Retinal pigment epithelial cell (primary cell): Measurements from ENCODE around the gene BCL7B.

ENCODE experiments used
- DNase-seq: peaks from one replicate; pipeline ENCODE4 v3.0.0-alpha.2; 2010; ENCODE audit warnings: low read depth
- H3K4me3 ChIP-seq: 2 replicates; pipeline ENCODE4 v1.5.1; 2011; ENCODE audit warnings: mild to moderate bottlenecking, low read length, control low read depth, moderate library complexity
- TF ChIP-seq, protein P1 (sequence below): conservative IDR thresholded peaks from 2 replicates; pipeline ENCODE4 v1.5.1; 2011; ENCODE audit warnings: low read depth, low read length, control low read depth, inconsistent platforms

The BCL7B gene

DNA sequence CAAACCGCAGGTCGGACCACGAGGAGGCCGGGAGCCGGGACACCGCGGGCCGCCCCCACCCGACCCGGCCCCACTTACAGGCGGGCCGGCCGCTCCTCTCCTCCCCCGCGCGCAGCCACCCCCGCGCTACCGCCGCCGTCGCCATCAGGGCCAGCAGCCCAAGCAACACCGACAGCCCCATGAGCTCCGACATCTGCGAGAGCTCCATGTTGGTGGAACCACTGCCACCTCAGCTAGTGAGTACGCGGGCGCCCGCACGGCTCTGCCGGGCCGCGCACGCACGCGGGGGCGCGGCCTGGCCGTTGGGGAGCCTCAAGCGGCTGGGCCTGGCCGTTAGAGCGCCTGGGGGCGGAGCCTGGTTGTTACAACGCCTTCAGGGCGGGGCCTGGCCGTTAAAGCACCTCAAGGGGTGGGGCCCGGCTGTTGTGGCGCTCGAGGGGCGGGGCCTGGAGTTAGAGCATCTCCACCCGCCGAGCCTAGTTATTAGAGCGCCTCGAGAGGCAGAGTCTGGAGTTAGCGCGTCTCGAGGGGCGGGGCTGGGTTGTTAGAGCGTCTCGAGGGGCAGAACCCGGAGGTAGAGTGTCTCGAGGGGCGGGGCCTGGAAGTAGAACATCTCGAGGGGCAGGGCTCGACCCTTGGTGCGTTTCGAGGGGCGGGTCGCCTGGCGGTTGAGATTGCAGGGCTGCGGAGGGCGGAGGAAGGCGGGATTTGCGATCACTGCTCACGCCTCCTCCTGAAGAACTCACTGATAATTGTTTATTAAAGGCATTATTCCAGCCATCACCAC, 21.0 kb upstream of the BCL7B start, which contains the start of gene TBL2:
Gene TBL2, minus strand, starts transcription at position 238 of the 787 bp plus-strand sequence. Its CDS starts 30 bp downstream, at position 208.
- TF ChIP-seq, protein P1, sequence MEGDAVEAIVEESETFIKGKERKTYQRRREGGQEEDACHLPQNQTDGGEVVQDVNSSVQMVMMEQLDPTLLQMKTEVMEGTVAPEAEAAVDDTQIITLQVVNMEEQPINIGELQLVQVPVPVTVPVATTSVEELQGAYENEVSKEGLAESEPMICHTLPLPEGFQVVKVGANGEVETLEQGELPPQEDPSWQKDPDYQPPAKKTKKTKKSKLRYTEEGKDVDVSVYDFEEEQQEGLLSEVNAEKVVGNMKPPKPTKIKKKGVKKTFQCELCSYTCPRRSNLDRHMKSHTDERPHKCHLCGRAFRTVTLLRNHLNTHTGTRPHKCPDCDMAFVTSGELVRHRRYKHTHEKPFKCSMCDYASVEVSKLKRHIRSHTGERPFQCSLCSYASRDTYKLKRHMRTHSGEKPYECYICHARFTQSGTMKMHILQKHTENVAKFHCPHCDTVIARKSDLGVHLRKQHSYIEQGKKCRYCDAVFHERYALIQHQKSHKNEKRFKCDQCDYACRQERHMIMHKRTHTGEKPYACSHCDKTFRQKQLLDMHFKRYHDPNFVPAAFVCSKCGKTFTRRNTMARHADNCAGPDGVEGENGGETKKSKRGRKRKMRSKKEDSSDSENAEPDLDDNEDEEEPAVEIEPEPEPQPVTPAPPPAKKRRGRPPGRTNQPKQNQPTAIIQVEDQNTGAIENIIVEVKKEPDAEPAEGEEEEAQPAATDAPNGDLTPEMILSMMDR = no peak
- peak; percentile 90 for DNase-seq
- peak within 1 kb of the TSS; percentile 83 for H3K4me3 ChIP-seq

DNA sequence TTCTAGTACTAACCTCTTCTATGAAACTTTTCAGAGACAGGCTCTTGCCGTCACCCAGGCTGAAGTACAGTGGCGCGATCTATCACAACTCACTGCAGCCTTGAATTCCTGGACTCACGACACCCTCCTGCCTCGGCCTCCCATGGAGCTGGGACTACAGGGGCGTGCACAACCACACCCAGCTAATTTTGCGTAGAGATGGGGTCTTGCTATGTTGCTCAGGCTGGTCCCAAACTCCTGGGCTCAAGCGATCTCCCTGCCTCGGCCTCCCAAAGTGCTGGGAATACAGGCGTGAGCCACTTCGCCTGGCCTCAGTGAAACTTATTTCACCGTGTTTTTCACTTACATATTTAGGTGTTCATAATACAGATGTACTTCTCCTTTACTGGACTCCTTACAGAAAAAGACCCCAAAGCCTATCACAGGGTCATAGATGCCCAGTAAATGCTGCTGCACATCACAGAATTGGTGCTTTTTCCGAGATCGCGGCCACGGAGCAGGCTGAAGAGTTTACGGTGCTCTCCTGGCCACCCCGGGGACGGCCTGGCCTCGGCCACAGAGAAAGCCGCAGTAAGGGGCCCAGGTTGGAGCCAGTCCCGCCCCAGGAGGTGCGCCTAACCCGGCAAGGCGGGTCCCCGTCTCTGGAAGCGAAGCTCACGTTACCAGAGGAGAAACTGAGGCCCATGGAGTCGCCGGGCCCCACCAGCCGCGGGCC, 20.3 kb upstream of the BCL7B start:
- H3K4me3 ChIP-seq = peak overlapping the region; percentile 83
- TF ChIP-seq, protein P1 = no peak
- DNase-seq = no peak

GRCh38 chr7:73573791-73574190, 16.3 kb upstream of the BCL7B start:
- no peak overlapping the region for H3K4me3 ChIP-seq

DNA sequence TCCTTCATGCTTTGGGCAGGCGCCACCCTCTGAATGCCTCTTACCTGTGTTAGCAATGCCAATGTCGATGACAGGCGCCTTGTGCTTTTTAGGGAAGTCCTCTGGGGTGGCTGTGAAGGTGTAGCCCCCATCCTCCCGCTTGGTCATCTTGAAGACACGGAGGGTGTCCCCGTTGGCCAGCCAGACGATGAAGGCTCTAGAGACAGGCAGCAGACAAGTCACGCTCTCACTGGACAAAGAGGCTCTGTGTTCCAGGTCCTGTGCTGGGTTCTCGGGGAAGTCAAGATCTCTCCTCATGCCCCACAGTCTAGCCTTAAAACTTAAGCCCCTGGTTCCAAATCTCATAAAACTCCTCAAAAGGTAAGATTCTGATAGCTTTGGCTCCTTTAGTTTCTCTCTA, 15.8 kb upstream of the BCL7B start:
- DNase-seq = no peak
- no peak overlapping the region for H3K4me3 ChIP-seq
- TF ChIP-seq, protein P1 = no peak

More at GRCh38 chr7:73573791-73574190, 16.3 kb upstream of the BCL7B start:
- DNase-seq = no peak
- TF ChIP-seq, protein P1 = no peak

- DNase-seq = no peak
- TF ChIP-seq, protein P1 = no peak
- H3K4me3 ChIP-seq = no peak overlapping the region
Measured at GRCh38 chr7:73572767-73573186, 15.3 kb upstream of the BCL7B start.

- TF ChIP-seq, protein P1 = no peak
- no peak overlapping the region for H3K4me3 ChIP-seq
- DNase-seq = no peak
Measured at GRCh38 chr7:73570977-73571376, 13.5 kb upstream of the BCL7B start.
